Activated CD8-positive, alpha-beta memory T cell treated with anti-CD3 and anti-CD28 coated beads, Interleukin-2, amount 50 U/mL, for 1 hour (primary cell): Measurements from ENCODE around the gene MET.
"Not testable (repeated sequence)": the region's sequence is repeated elsewhere in the genome, so short reads cannot be mapped to it uniquely, and the experiment has no call there.

Experiments
- DNase-seq: peaks from one replicate; pipeline ENCODE4 v3.0.0-alpha.2; 2020; ENCODE audit errors: extremely low read depth

Gene MET

GRCh38 chr7:116727432-116728009 is 55.5 kb downstream of the MET start:
- no peak for DNase-seq

DNA sequence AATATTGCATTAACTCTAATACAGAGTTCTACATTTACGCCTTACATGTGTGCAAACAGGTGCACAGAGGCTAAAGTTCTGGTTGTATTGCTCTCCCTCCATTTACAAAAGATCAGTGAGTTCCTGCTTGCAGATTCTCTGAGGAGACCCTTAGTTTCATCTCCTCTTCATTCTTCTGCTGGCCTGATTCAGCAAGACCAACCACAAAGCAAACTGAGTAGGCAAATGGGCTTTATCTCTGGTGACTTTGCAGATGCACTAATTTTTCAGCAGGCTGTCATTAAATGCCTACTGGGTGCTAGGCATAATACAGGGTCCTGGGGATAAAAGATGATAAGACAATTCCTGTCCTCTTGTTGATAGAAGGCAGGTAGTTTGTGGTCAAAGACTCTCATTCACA is 56.4 kb downstream of the MET start:
- no peak for DNase-seq

DNA sequence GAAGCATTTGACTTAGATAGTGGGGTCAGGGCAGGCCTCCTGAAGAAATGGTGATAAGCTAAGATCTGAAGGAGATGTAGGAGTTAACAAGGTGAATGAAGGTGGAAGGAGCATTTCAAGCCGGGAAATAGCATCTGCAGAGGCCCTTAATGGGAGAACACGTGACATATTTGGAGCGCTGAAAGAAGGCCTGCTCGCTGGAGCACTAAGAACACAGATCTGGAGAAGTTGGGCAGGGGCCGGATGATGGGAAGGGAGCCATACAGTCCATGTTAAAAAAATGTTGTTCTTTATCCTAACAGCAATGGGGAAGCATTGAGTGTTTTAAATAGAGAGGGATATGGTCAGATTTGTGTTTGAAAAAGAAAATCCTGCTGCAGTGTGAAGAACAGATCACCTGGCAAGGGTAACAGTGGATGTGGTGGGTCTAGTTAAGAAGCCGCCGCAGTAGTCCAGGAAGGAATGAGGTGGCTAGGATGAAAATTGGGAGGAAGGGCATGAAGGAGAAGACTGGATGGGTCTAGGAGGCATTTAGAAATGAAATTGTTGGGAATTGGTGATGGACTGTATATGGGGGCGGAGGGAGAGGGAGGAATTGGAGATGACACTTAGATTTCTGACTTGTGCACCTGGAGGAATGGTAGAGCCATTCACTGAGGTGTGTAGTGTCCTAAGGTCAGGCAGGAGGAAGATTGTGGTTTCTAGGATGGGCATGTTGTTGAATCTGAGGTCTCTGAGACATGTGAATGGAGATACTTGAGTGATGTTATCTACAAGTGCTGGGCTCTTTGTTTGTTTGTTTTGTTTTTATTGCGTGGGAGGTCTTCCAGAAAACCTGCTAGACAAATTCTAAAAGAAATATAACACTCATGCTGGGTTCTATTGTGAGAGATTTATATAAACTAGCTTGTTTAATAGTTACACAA is 58.4 kb downstream of the MET start:
- no peak for DNase-seq

- no peak for DNase-seq
These were observed 59.0 kb downstream of the MET start for GRCh38 chr7:116731023-116731395.

DNA sequence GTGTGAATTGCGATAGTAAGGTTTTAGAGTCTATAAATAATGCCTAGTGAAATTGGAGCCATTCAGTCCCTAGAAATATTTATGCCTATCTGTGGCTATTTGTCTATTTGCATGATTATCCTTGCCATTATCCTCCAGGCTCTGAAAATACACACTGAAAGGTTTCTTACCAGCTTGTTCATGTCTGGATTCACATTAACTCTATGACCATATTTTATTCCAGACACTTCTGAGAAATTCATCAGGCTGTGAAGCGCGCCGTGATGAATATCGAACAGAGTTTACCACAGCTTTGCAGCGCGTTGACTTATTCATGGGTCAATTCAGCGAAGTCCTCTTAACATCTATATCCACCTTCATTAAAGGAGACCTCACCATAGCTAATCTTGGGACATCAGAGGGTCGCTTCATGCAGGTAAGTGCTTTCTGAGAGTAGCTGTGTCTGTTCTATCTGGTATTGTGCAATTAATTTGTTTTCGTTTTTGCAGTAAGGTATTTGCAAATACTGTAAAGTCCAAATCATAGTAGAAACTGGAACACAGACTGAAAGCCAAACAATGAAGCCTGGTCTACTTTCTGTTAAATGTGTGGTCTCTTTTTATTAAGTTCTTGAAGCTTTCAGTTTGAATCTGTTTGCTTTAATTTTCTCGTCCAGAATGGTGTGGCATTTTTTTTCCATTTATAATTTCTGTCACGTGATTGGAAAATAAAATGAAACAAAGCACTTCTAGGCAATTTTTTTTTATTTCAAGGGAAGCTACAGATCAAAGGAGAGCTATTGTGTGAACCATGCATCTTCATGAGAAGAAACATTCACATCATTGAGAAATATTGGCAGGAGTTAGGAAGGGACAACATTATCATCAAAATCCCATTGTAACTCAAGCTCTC is 59.7 kb downstream of the MET start:
- DNase-seq: no peak

DNA sequence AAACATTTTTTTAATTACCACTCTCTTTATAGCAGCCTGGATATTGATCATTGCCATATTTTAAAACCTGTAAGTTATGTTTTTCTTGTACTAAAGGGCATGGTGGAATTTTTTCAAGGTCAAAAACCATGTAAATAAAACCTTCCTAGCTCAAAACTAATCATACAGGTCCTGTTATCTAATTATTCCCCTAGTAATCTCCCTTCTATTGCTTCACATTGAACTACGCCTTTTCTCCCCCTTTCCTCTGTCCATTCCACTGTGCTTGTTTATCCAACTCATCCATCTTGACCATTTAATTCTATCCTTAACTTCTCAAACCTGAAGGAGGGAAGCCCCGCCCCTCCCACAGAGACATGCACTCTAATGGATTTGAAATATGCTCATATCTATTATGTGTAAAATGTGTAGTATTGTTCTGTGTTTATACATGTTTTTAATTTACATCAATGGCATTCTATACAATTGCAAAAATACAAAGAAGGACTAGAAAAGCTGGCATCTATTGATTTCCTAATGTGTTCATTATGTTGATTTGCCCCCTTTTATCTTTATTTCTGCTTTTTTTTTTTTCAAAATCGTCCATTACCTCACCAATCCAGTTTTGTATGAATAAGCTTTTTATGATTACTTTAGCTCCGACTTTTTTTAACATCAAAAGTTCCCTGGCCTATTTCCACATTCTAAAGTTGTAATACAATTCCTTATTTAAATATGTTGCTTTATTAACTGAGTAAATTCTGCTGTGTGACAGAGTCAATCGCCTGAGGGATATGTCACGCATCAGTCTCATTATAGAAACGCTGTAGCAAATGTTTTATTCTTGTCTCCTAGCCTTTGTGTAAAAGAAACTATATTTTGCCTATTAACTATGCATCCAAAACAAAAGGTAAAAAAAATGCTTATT is 61.0 kb downstream of the MET start:
- DNase-seq: no peak

DNA sequence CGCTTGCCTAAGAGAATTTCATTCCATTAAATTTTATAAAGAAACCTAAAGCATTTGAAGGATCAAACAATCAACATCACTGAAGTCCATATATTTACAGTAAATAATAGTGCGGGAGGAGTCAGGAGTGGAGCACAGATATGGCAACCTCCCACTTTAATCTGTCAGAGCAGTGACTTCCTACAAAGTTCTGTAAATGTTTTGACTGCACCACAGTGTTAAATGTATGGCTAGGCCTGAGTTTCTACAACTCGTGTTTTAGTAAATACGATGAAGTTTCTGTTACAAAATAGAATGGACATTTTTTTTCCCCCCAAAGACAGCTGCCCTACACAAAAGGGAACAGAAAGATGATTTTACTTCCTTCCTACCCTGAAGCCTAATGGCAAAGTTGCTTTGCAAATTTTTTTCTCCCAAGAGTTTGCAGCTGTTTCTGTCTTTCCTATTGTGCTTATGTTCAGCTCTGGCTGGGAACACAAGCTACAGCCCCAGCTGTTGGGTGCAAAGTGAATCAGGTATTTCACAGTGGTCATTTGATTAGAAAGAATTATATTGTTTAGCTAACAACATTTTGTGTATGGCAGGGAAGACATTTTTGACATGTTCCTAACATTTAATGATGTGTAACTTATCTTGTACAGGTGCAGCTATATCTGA is 62.1 kb downstream of the MET start:
- no peak for DNase-seq

DNA sequence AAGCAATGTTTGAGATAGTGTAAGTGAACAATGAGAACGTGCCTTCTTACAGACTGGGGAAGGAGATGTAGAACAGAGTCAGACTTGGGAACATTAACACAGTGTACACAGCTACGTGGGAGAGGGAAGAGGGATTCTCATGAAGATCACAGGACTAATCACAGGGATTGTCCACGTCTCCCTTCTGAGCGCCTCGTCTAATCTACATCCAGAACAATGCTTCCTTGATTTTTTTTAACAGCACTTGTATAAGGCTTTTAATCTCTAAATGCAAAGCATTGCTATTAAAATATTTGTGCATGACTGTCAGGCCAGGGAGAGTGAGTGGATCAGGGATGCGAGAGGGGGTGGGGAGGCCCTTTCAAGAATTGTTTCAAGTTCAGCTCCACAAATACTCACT is 62.7 kb downstream of the MET start:
- DNase-seq: no peak

GRCh38 chr7:116736927-116737715 is 65.1 kb downstream of the MET start:
- DNase-seq: no peak

DNA sequence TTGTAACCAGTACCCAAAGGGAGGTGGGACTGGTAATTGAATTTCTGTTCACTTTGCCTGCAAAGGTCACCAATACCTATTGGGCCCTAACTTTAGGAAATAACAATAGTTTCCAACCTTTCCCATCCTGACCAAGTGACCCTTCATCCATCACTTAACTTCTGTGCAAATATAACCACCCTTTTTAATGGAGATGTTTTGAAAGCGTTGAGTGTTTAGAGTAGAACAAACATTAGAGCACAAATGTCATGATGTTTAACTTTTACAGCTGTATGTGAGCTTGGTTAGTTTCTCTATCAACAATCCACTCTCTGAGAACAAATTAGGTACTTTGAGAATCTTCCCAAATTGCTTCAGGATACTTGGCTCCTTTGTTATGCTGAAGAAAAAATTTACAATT is 66.4 kb downstream of the MET start:
- DNase-seq: no peak

GRCh38 chr7:116739307-116739706 is 67.3 kb downstream of the MET start:
- no peak for DNase-seq

DNA sequence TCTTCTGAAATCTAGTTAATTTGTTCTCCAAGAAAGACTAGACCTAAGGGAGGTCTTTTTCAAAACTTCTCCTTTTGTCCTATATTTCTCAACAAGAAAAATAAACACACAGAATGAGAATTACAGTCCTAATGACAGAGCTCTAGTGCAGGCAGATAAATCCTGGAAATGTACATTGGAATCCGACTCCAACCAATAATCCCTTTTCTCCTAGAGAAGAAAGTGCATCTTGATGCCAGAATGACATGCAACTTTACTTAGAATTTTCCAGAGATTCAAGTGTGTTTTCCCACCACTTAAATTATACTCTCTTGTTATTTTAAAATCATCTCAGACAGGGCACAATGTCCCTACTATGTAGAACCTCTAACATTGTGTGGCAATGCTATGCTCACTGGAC is 68.2 kb downstream of the MET start:
- no peak for DNase-seq

DNA sequence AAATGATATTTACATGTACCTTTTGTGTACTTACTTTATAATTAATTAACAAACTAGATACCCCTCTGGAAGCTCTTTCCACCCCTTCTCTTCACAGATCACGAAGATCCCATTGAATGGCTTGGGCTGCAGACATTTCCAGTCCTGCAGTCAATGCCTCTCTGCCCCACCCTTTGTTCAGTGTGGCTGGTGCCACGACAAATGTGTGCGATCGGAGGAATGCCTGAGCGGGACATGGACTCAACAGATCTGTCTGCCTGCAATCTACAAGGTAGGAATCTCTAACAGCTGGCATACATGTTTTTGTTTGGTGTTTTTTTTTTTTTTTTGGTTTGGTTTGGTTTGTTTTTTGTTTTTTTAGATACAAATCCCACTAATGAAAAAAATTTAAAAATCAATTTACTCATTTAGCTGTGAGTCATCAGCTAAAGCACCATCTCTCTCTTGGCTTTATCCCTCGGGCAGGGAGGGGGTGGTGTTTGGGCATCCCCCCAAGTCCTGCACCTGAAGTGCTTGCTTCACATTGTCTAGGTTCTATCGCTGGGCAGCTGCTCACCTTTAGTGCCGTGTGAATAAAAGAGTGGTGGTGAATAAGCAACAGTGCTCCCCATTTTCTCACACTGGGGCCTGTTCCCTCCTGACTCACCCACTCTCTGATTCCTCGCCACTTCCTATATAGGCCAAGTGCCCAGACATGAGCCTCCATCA is 68.9 kb downstream of the MET start:
- no peak for DNase-seq

DNA sequence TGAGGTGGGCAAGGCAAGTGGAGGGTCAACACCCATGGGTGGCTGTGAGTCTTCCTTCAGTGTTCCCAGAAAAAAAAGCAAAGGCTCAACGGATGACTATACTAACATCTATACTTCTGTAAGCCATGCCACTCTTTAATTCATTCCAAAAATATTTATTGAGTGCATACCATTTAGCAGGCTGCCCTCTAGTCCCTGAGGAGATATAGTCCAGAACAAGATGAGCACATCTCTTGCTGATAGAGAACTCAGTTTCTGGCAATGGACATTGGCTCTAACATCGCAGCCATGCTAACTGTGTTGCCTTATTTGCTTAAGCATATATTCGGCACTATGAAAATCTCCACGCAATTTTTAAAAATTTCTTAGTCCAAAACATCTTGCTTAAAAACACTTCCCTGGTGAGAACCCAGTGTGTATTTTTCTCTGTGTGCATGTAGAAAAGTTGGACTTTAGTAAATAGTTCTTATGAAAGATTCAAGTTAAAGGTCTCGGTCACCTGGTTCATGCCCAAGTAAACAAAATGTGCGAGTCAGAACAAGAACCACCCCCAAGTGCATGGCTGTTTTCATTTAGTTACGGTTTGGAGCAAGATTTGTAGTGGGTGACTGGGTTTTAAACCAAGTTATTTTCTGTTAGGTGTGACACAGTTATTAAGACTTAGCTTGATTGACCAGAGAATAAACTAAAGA is 69.8 kb downstream of the MET start:
- DNase-seq: no peak

DNA sequence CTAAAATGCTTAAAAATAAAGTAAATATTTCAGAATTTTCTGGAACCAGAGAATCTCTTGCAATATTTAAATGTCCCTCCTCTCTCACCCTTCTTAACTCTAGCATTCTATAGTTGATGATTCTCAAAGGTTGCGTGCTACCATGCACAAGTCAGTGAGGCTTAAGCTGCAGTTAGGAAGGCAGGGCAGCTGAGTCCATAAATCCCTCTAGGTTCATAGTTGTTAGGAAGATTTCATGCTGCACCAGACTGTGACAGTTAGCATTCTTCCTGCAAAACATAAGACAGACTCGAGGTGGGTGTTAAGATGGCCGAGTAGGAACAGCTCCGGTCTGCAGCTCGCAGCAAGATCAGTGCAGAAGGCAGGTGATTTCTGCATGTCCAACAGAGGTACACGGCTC is 70.6 kb downstream of the MET start:
- no peak for DNase-seq

GRCh38 chr7:116743835-116744234 is 71.8 kb downstream of the MET start:
- DNase-seq: not testable (repeated sequence)

GRCh38 chr7:116746388-116746787 is 74.4 kb downstream of the MET start:
- not testable (repeated sequence) for DNase-seq

- DNase-seq: not testable (repeated sequence)
These were observed 79.1 kb downstream of the MET start for GRCh38 chr7:116751070-116751469.
